WERI-Rb-1 (cell line): ENCODE data around the gene ZIC2.
A peak's percentile ranks its signal among the peaks of the same experiment; 100 is the strongest.

Experiments used
- DNase-seq: peaks from one replicate; pipeline ENCODE4 v3.0.0-alpha.2; 2020
- H3K27ac ChIP-seq: fragments of 250-450 bp; sonication (Bioruptor Pico); 2 replicates; pipeline ENCODE4 v1.5.1; 2020; ENCODE audit warnings: mild to moderate bottlenecking, moderate library complexity
- H3K27me3 ChIP-seq: fragments of 250-450 bp; sonication (Bioruptor Pico); 2 replicates; pipeline ENCODE4 v1.5.1; 2021; ENCODE audit warnings: mild to moderate bottlenecking, low read depth, moderate library complexity; ENCODE audit not compliant: insufficient read depth, severe bottlenecking
- H3K36me3 ChIP-seq: fragments of 250-450 bp; sonication (Bioruptor Pico); 2 replicates; pipeline ENCODE4 v1.5.1; 2020; ENCODE audit warnings: mild to moderate bottlenecking, moderate library complexity
- H3K4me3 ChIP-seq: 2 replicates; pipeline ENCODE4 v1.5.1; 2011; ENCODE audit warnings: low read depth, mild to moderate bottlenecking, control low read depth, low read length
- H3K9me3 ChIP-seq: fragments of 250-450 bp; sonication (Bioruptor Pico); 2 replicates; pipeline ENCODE4 v1.5.1; 2021; ENCODE audit warnings: mild to moderate bottlenecking, moderate library complexity; ENCODE audit not compliant: severe bottlenecking
- CTCF ChIP-seq: IDR thresholded peaks from 2 replicates; pipeline ENCODE4 v1.5.1; 2011; ENCODE audit warnings: low read depth, mild to moderate bottlenecking, control low read depth, inconsistent platforms, low read length

Gene ZIC2

GRCh38 chr13:99970651-99971575 lies 10.7 kb upstream of the ZIC2 start:
- H3K9me3 ChIP-seq: no peaks in the 10 kb centered on the region
- H3K36me3 ChIP-seq: peaks cover 4% of the 10 kb centered on the region
- peaks cover 55% of the 10 kb centered on the region for H3K27me3 ChIP-seq
- peak overlapping the region; percentile 82 for H3K27ac ChIP-seq
- TF ChIP-seq CTCF: no peak
- peak; percentile 84 for DNase-seq
- H3K4me3 ChIP-seq: peak overlapping the region; percentile 93

- peak within 1 kb of the TSS; percentile 82 for H3K27ac ChIP-seq
- H3K36me3 ChIP-seq: peaks cover 4% of the 10 kb centered on the region
- no peaks in the 10 kb centered on the region for H3K9me3 ChIP-seq
- peak within 1 kb of the TSS; percentile 93 for H3K4me3 ChIP-seq
- no peak for TF ChIP-seq CTCF
- peak; percentile 86 for DNase-seq
- peaks cover 52% of the 10 kb centered on the region for H3K27me3 ChIP-seq
These were observed 9.9 kb upstream of the ZIC2 start, which contains the start of gene ZIC5 for GRCh38 chr13:99971576-99972189. Gene ZIC5 (minus strand): TSS chr13:99971767. CDS start chr13:99971603, 164 bp downstream.

- TF ChIP-seq CTCF: no peak
- DNase-seq: no peak
- H3K27me3 ChIP-seq: peaks cover 51% of the 10 kb centered on the region
- H3K4me3 ChIP-seq: peak overlapping the region; percentile 93
- H3K9me3 ChIP-seq: no peaks in the 10 kb centered on the region
- H3K36me3 ChIP-seq: peaks cover 4% of the 10 kb centered on the region
- H3K27ac ChIP-seq: no peak overlapping the region
These were observed 9.3 kb upstream of the ZIC2 start for GRCh38 chr13:99972190-99972731.

GRCh38 chr13:99973163-99973807 lies 8.3 kb upstream of the ZIC2 start:
- no peak overlapping the region for H3K4me3 ChIP-seq
- peaks cover 42% of the 10 kb centered on the region for H3K27me3 ChIP-seq
- no peak for DNase-seq
- TF ChIP-seq CTCF: no peak
- H3K27ac ChIP-seq: no peak overlapping the region
- H3K9me3 ChIP-seq: no peaks in the 10 kb centered on the region
- H3K36me3 ChIP-seq: peaks cover 4% of the 10 kb centered on the region

GRCh38 chr13:99973808-99974185 lies 7.8 kb upstream of the ZIC2 start:
- DNase-seq: no peak
- H3K36me3 ChIP-seq: peaks cover 4% of the 10 kb centered on the region
- no peak overlapping the region for H3K27ac ChIP-seq
- no peak overlapping the region for H3K4me3 ChIP-seq
- H3K27me3 ChIP-seq: peaks cover 41% of the 10 kb centered on the region
- TF ChIP-seq CTCF: no peak
- no peaks in the 10 kb centered on the region for H3K9me3 ChIP-seq
